Left kidney (tissue), 2 donors: Measurements from ENCODE around the gene RETREG1. TPM values are rescaled to one million over a fixed set of nuclear protein-coding genes. Genes with fewer than 3 reads are reported as not detected.
"Not testable (repeated sequence)": the region's sequence is repeated elsewhere in the genome, so short reads cannot be mapped to it uniquely, and the experiment has no call there.

ENCODE experiments used
- DNase-seq: peaks from one replicate; pipeline ENCODE4 v3.0.0-alpha.2; 2013
- polyA plus RNA-seq: library from polyadenylated mRNA; unstranded; fragments of 120-200 nt; gene quantifications from one replicate; pipeline ENCODE4 v1.2.1, GENCODE V29; 2013; ENCODE audit not compliant: insufficient read length

Gene RETREG1
- polyA plus RNA-seq, 1 donor: 43.1 TPM

- no peak for DNase-seq
These were observed 129.3 kb downstream of the RETREG1 start for GRCh38 chr5:16487456-16487855.

GRCh38 chr5:16486711-16487111 is 130.1 kb downstream of the RETREG1 start:
- no peak for DNase-seq

GRCh38 chr5:16485656-16486055 is 131.1 kb downstream of the RETREG1 start:
- no peak for DNase-seq

- DNase-seq: no peak
These were observed 132.7 kb downstream of the RETREG1 start for GRCh38 chr5:16484081-16484480.

GRCh38 chr5:16483361-16483760 is 133.4 kb downstream of the RETREG1 start:
- no peak for DNase-seq

- no peak for DNase-seq
These were observed 133.9 kb downstream of the RETREG1 start for GRCh38 chr5:16482891-16483290.

GRCh38 chr5:16480821-16481538 is 135.8 kb downstream of the RETREG1 start:
- no peak for DNase-seq

GRCh38 chr5:16480144-16480543 is 136.7 kb downstream of the RETREG1 start:
- DNase-seq: no peak

GRCh38 chr5:16477541-16477940 is 139.3 kb downstream of the RETREG1 start:
- DNase-seq: no peak

- DNase-seq: not testable (repeated sequence)
These were observed 140.4 kb downstream of the RETREG1 start for GRCh38 chr5:16476417-16476816.

GRCh38 chr5:16471387-16471786 is 145.4 kb downstream of the RETREG1 start:
- no peak for DNase-seq

GRCh38 chr5:16467363-16468219 is 149.2 kb downstream of the RETREG1 start:
- DNase-seq: no peak

- peak; percentile 91 for DNase-seq
These were observed 151.0 kb downstream of the RETREG1 start, which contains the start of gene ZNF622 for GRCh38 chr5:16465544-16466432. Gene ZNF622 (minus strand): TSS chr5:16465800. CDS start chr5:16465665, 135 bp downstream.

GRCh38 chr5:16464664-16465543 is 151.9 kb downstream of the RETREG1 start:
- DNase-seq: no peak

- DNase-seq: no peak
These were observed 152.6 kb downstream of the RETREG1 start for GRCh38 chr5:16464231-16464630.

GRCh38 chr5:16461782-16462181 is 155.0 kb downstream of the RETREG1 start:
- DNase-seq: peak; percentile 43

GRCh38 chr5:16461026-16461425 is 155.8 kb downstream of the RETREG1 start:
- DNase-seq: no peak

GRCh38 chr5:16459451-16459850 is 157.3 kb downstream of the RETREG1 start:
- no peak for DNase-seq

- no peak for DNase-seq
These were observed 158.9 kb downstream of the RETREG1 start for GRCh38 chr5:16457853-16458252.

GRCh38 chr5:16457451-16457850 is 159.3 kb downstream of the RETREG1 start:
- no peak for DNase-seq
